SK-N-DZ (cell line): ENCODE results near the gene SORBS2.
"Not testable (repeated sequence)": the region's sequence is repeated elsewhere in the genome, so short reads cannot be mapped to it uniquely, and the experiment has no call there.

Experiments used
- DNase-seq: peaks from one replicate; pipeline ENCODE4 v3.0.0-alpha.2; 2015; ENCODE audit warnings: low spot score

SORBS2 gene

GRCh38 chr4:185566425-185566824 is 245.6 kb downstream of the SORBS2 start:
- no peak for DNase-seq

- no peak for DNase-seq
Observed at GRCh38 chr4:185565696-185566095, 246.3 kb downstream of the SORBS2 start.

GRCh38 chr4:185564349-185564748 is 247.6 kb downstream of the SORBS2 start:
- no peak for DNase-seq

GRCh38 chr4:185562531-185562930 is 249.5 kb downstream of the SORBS2 start:
- no peak for DNase-seq

- DNase-seq = no peak
Observed at GRCh38 chr4:185560316-185560715, 251.7 kb downstream of the SORBS2 start.

- DNase-seq = no peak
Observed at GRCh38 chr4:185559915-185560281, 252.1 kb downstream of the SORBS2 start.

GRCh38 chr4:185559251-185559914 is 252.6 kb downstream of the SORBS2 start:
- not testable (repeated sequence) for DNase-seq

- no peak for DNase-seq
Observed at GRCh38 chr4:185554365-185555126, 257.4 kb downstream of the SORBS2 start.

GRCh38 chr4:185552254-185552653 is 259.7 kb downstream of the SORBS2 start:
- no peak for DNase-seq

- no peak for DNase-seq
Observed at GRCh38 chr4:185550933-185551332, 261.1 kb downstream of the SORBS2 start.

- DNase-seq = no peak
Observed at GRCh38 chr4:185549095-185549639, 262.8 kb downstream of the SORBS2 start.

GRCh38 chr4:185548587-185548986 is 263.4 kb downstream of the SORBS2 start:
- no peak for DNase-seq

GRCh38 chr4:185546335-185546734 is 265.7 kb downstream of the SORBS2 start:
- DNase-seq = no peak

GRCh38 chr4:185542626-185543315 is 269.2 kb downstream of the SORBS2 start:
- DNase-seq = no peak

- no peak for DNase-seq
Observed at GRCh38 chr4:185541251-185541727, 270.7 kb downstream of the SORBS2 start.

GRCh38 chr4:185540487-185541120 is 271.4 kb downstream of the SORBS2 start:
- no peak for DNase-seq

- DNase-seq = no peak
Observed at GRCh38 chr4:185540040-185540439, 272.0 kb downstream of the SORBS2 start.

GRCh38 chr4:185538806-185539205 is 273.2 kb downstream of the SORBS2 start:
- no peak for DNase-seq

GRCh38 chr4:185536411-185536709 is 275.6 kb downstream of the SORBS2 start:
- peak; percentile 22 for DNase-seq

- DNase-seq = peak; percentile 16
Observed at GRCh38 chr4:185535612-185536410, 276.2 kb downstream of the SORBS2 start.
